ENCODE results near the gene HDAC4. TPM values are rescaled to one million over a fixed set of nuclear protein-coding genes. Genes with fewer than 3 reads are reported as not detected.

The HDAC4 gene
- total and polyA plus RNA-seq, 2 of the 8 experiments (the other 6 are each of a cell fraction or from before 2014, with no cell fraction given): 15.4 to 31.5 TPM

DNA sequence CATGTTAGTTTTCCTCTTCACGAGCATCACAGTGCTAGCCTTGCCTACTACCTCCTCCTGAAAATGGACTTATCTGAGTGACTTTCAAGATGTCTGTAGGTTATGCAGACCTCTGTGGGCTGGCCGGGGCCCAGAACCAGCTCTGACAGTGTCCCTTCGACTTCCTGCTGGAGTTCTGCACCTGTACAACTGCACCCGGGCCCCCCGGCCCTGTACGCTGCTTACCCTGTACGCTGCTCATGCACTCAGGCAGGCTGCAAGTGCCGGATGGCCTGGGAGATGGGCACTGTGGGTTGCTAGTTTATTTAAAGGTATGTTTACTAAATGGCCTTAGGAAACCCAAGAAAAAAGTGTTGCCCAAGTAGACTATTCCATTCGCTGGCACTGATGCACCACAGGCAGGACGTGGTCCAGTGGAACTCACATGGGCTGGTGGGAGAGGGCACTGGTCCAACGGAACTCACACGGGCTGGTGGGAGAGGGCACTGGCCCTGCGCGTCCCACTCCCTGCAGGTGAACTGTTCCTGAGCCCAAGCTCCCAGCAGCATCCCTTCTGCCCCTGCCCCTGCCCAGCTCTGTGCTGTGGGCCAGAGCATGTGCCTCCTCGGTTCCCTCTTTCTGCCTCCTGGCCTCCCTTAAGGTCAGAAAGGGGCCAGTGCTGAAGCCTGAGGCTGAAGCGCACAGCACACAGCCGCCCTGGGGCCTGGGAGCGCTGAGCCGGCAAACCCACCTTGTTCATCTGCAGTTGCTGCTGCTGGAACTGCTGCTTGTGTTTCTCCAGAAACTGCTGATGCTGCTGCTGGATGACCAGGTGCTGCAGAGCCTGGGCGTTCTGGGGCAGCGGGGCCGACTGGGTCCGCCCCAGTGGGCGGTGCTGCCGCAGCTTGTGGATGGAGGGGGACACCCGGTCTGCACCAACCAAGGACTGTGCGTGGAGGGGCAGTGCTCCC is 274.8 kb downstream of the HDAC4 start:
- H3K4me3 ChIP-seq (ENCODE audit: extremely low read depth in 1 of 4, insufficient read depth in 2 of 4, low read depth in 3 of 4, low read length in 4 of 4): no peak overlapping the region
- no peak overlapping the region for H2BK15ac ChIP-seq (ENCODE audit: low read length)
- no peak overlapping the region for H2BK120ac ChIP-seq (replicated peaks; ENCODE audit: low read depth, low read length)
- no peak overlapping the region for H3K18ac ChIP-seq (ENCODE audit: extremely low read depth, low read length)
- DNase-seq (ENCODE audit: low read depth in 1 of 2, low spot score in 2 of 2) (no peak), FAIRE-seq (no peak)
- TF ChIP-seq SUZ12 (IDR thresholded peaks at IDR 0.05; ENCODE audit: low read length): no peak
- H4K8ac ChIP-seq (ENCODE audit: extremely low read depth, insufficient read depth, low read length): no peak overlapping the region
- H3K4ac ChIP-seq (replicated peaks; ENCODE audit: insufficient read length, low read depth, low read length): no peak overlapping the region
- H3K79me1 ChIP-seq (ENCODE audit: low read depth, low read length): no peaks in the 10 kb centered on the region; the same call in 1 of the 2 replicates
- H3K4me2 ChIP-seq (ENCODE audit: insufficient read depth in 1 of 2, low read depth in 2 of 2, low read length in 2 of 2): no peak overlapping the region
- no peaks in the 10 kb centered on the region for H3K79me2 ChIP-seq (ENCODE audit: control insufficient read depth in 1 of 2, insufficient read depth in 2 of 2, low read length in 2 of 2)
- no peaks in the 10 kb centered on the region for H3K23me2 ChIP-seq (ENCODE audit: low read depth, low read length)
- peaks cover 2 to 3% of the 10 kb centered on the region in 2 experiments for H4K20me1 ChIP-seq (replicated peaks in 1 of 2; ENCODE audit: control insufficient read depth in 1 of 2, insufficient read depth in 2 of 2, low read length in 2 of 2)
- peaks cover 0 to 6% of the 10 kb centered on the region in 2 experiments; a peak in 1 of 4 replicates for H3K9me3 ChIP-seq (ENCODE audit: insufficient read depth in 2 of 2, low read depth in 1 of 2, low read length in 1 of 2)
- CTCF ChIA-PET (ENCODE audit: partially characterized antibody): interaction anchor here (1.0 to 2.6 kb wide), 3 partner anchors 11 to 17 kb away, joined by 3 to 5 read pairs (median 4); no protein-coding TSS in a partner anchor
- 95% methylated on average over 27 of the region's 27 CpGs; no CpG with 5 or more reads in 1 of the 2 experiments for WGBS, 2 experiments (ENCODE audit: extremely low coverage in 1 of 2, insufficient coverage in 1 of 2, insufficient read length in 1 of 2, insufficient replicate concordance in 2 of 2, low coverage in 1 of 2, low lambda C conversion rate in 2 of 2, missing lambda C conversion rate in 1 of 2)
- no peaks in the 10 kb centered on the region for H3K4me1 ChIP-seq (replicated peaks in 1 of 4; ENCODE audit: control insufficient read depth in 3 of 4, insufficient read depth in 4 of 4, low read length in 3 of 4)
- no peak overlapping the region for H4K5ac ChIP-seq (ENCODE audit: insufficient read length, low read depth, low read length)
- no peak overlapping the region for H4K91ac ChIP-seq (replicated peaks; ENCODE audit: insufficient read length, low read length)
- no peaks in the 10 kb centered on the region for H3K27me3 ChIP-seq (replicated peaks in 1 of 4; ENCODE audit: control insufficient read depth in 3 of 4, extremely low read depth in 1 of 4, insufficient read depth in 3 of 4, low read length in 3 of 4)
- H3K56ac ChIP-seq (replicated peaks; ENCODE audit: insufficient read length, low read depth, low read length): no peak overlapping the region
- no peak overlapping the region for H2AFZ ChIP-seq (ENCODE audit: low read length)
- POLR2A ChIA-PET (ENCODE audit: partially characterized antibody): no interaction called here
- no peak overlapping the region for H3K14ac ChIP-seq (ENCODE audit: insufficient read length)
- no peak overlapping the region for H2BK12ac ChIP-seq (ENCODE audit: low read depth, low read length)
- H2BK20ac ChIP-seq (ENCODE audit: low read length): no peak overlapping the region
- H3K9ac ChIP-seq (replicated peaks in 1 of 4; ENCODE audit: extremely low read depth in 1 of 4, low read depth in 3 of 4, low read length in 3 of 4): no peak overlapping the region
- no peak overlapping the region for H2AK5ac ChIP-seq (ENCODE audit: low read depth, low read length)
- no peak overlapping the region for H3K23ac ChIP-seq (ENCODE audit: insufficient read length)
- H3K27ac ChIP-seq (ENCODE audit: low read depth, low read length): no peak overlapping the region
- H3K36me3 ChIP-seq (ENCODE audit: control insufficient read depth in 2 of 4, insufficient read depth in 4 of 4, low read length in 3 of 4): peaks cover 9 to 28% (median 19%) of the 10 kb centered on the region in 4 experiments
- no peak overlapping the region for H2BK5ac ChIP-seq (ENCODE audit: low read depth, low read length)

All from H1 (cell line).